HG02798 (cell line): ENCODE results near the gene SELENOM.

Experiments
- ATAC-seq: cut with Tn5 transposase; IDR thresholded peaks from one replicate; pipeline ENCODE4 v1.9.1; 2021; ENCODE audit warnings: mild to moderate bottlenecking; ENCODE audit not compliant: unreplicated experiment, poor library complexity

Gene SELENOM, protein sequence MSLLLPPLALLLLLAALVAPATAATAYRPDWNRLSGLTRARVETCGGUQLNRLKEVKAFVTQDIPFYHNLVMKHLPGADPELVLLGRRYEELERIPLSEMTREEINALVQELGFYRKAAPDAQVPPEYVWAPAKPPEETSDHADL

GRCh38 chr22:31107178-31107893 lies at the start of gene SELENOM:
SELENOM (minus strand) TSS chr22:31107568; CDS start chr22:31107505, 63 bp downstream.
- ATAC-seq, result peak; percentile 95

GRCh38 chr22:31155422-31155821 lies 48.1 kb upstream of the SELENOM start:
- no peak for ATAC-seq

- ATAC-seq, result no peak
These were observed 47.6 kb upstream of the SELENOM start for GRCh38 chr22:31154975-31155374.

GRCh38 chr22:31153357-31153756 lies 46.0 kb upstream of the SELENOM start:
- no peak for ATAC-seq

GRCh38 chr22:31151872-31152271 lies 44.5 kb upstream of the SELENOM start:
- no peak for ATAC-seq

- no peak for ATAC-seq
These were observed 43.2 kb upstream of the SELENOM start for GRCh38 chr22:31150615-31151014.

GRCh38 chr22:31148953-31149627 lies 41.7 kb upstream of the SELENOM start:
- no peak for ATAC-seq

- ATAC-seq, result no peak
These were observed 41.1 kb upstream of the SELENOM start for GRCh38 chr22:31148488-31148887.

GRCh38 chr22:31144223-31144622 lies 36.9 kb upstream of the SELENOM start:
- ATAC-seq, result no peak

GRCh38 chr22:31143537-31143936 lies 36.2 kb upstream of the SELENOM start:
- ATAC-seq, result no peak

- no peak for ATAC-seq
These were observed 35.7 kb upstream of the SELENOM start for GRCh38 chr22:31143038-31143437.

DNA sequence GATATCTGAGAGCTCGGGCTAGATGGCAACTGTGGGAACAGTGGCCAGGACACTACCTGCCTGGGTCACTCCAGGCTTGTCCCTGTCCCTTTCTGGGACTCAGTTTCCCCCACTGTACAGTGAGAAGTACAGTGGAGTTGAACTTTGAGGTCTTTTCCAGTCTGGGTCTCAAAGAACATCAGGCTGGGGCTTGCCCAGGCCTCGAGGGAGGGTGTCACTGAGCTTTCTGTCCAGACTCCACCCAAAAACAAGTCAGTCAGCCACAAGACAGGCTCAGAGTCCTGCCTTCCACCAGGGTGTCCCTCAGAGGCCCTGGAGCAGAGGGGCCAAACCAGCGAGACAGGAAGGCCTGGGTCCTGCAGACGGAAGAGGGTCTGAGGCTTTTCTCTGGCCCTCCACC lies 34.9 kb upstream of the SELENOM start:
- no peak for ATAC-seq

DNA sequence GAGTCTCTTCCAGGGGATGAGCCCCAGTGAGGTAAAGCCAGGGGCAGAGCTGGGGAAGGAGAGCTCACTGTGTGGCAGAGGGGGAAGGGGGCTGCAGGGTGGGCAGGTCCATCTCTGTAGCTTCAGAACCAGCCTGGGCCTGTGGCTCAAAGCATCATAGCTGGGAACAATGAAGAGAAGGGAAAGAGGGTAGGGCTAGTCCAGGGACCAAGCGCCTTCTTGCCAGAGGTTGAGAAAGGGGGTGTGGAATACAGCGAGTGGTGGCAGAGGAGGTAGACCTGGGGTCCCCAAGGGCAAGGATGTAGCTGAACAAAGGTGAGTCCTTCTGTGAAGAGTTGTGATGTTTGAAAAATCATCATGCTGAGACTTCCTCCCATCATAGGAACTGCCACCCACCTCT lies 34.2 kb upstream of the SELENOM start:
- no peak for ATAC-seq

DNA sequence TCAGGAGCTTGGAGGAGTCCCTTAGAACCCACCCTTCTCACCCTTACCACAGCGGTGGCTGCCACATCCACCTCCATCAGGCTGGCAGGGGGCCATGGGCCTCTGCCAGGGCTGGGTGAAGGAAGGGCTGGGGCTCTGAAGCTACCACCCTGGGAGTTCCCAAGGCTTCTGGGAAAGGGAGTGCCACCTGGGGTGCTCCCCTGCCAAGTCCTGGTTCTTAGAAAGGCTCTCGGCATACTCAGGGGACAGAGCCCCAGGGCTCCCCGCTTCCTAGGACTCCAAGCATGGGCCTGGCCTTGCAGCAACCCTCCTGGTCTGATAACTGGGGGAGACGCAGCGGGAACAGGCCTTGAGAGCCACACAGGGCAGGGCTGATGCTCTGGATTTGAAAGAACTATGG lies 33.4 kb upstream of the SELENOM start:
- no peak for ATAC-seq

GRCh38 chr22:31139866-31140716 lies 32.7 kb upstream of the SELENOM start, which contains the start of gene PLA2G3:
PLA2G3 (minus strand) TSS chr22:31140508; CDS start chr22:31140354, 154 bp downstream.
- no peak for ATAC-seq

- ATAC-seq, result no peak
These were observed 31.7 kb upstream of the SELENOM start for GRCh38 chr22:31139066-31139465.

GRCh38 chr22:31138126-31138525 lies 30.8 kb upstream of the SELENOM start:
- ATAC-seq, result no peak

DNA sequence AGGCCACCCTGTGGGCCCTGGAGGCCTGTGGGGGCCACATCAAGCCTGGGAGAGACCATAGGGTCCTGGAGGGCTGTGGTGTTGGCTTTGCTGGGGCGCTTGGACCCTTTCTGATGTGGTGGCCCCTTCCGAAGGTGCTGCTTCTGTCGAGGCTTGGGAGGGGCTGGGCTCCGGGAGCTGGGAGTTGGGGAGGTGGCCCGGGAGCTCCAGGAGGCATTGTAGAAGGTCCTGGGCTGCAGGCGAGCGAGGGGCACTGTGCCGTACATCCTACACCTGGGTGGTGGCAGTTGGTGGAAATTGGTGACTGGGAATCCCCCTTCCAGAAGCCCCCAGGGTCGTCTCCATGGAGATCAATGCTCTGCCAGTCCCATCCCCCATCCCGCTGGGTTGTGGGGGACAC lies 30.4 kb upstream of the SELENOM start:
- no peak for ATAC-seq

- ATAC-seq, result no peak
These were observed 29.3 kb upstream of the SELENOM start for GRCh38 chr22:31136711-31137110.

- ATAC-seq, result no peak
These were observed 28.8 kb upstream of the SELENOM start for GRCh38 chr22:31136155-31136554.

DNA sequence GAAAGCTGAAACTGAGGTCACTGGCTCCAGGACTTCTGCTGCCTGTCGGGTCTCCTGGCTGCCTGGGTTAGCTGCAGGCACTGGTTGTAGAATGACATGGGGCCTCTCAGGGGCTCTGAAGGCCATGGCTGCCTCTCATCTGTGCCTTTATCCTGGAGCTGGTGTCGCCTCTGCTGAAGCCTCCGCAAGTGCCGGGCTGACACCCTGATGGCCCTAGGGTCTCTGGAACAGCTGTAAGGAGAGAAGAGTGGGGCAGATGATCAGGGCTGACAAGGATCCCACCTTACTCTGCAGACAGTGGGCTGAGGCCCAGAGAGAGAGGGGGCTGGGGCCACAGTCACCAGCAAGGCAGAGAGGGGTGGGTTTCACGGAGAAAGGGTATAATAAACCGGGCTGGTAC lies 28.3 kb upstream of the SELENOM start:
- no peak for ATAC-seq
